GM12878 (cell line): Measurements from ENCODE around the gene EHD1. TPM values are rescaled to one million over a fixed set of nuclear protein-coding genes. Genes with fewer than 3 reads are reported as not detected.

Experiments
- BCL3 ChIP-seq: IDR thresholded peaks from 2 replicates; pipeline ENCODE4 v1.6.1; 2011; ENCODE audit warnings: borderline replicate concordance, low read depth, mild to moderate bottlenecking, moderate library complexity, low read length; ENCODE audit not compliant: insufficient read depth, poor library complexity, severe bottlenecking
- BHLHE40 ChIP-seq, 2 experiments: fragments of 450-650 bp in 1 of 2; IDR thresholded peaks; 2 replicates each; pipeline ENCODE4 v1.6.1; 2011 to 2017; ENCODE audit warnings: low read depth in 2 of 2, borderline replicate concordance in 1 of 2, improper control_type of control experiment in 1 of 2, low read length in 1 of 2, mild to moderate bottlenecking in 1 of 2
- CBX3 ChIP-seq: fragments of 200-600 bp; sonication (generic); IDR thresholded peaks from 2 replicates; pipeline ENCODE4 v1.6.1; 2016; ENCODE audit warnings: low read depth, borderline replicate concordance
- EED ChIP-seq: sonication (generic); IDR thresholded peaks from 2 replicates; pipeline ENCODE4 v1.6.1; 2016; ENCODE audit warnings: antibody characterized with exemption, low read depth
- ELK1 ChIP-seq: IDR thresholded peaks from 2 replicates; pipeline ENCODE4 v1.6.1; 2012; ENCODE audit warnings: low read depth, low read length, improper control_type of control experiment
- HDAC2 ChIP-seq: fragments of 200-600 bp; sonication (generic); IDR thresholded peaks from 2 replicates; pipeline ENCODE4 v1.6.1; 2017
- IKZF1 ChIP-seq: fragments of 450-650 bp; conservative IDR thresholded peaks from 2 replicates; pipeline ENCODE4 v1.6.1; 2017; ENCODE audit warnings: antibody characterized with exemption, mild to moderate bottlenecking
- JUNB ChIP-seq: IDR thresholded peaks from 2 replicates; pipeline ENCODE4 v1.6.1; 2016; ENCODE audit warnings: antibody characterized with exemption, mild to moderate bottlenecking
- LARP7 ChIP-seq: fragments of 450-650 bp; IDR thresholded peaks from 2 replicates; pipeline ENCODE4 v1.6.1; 2017; ENCODE audit warnings: mild to moderate bottlenecking
- MEF2A ChIP-seq: IDR thresholded peaks from 2 replicates; pipeline ENCODE4 v1.6.1; 2011; ENCODE audit warnings: low read depth, mild to moderate bottlenecking, low read length, moderate library complexity; ENCODE audit not compliant: insufficient read depth
- MXI1 ChIP-seq: fragments of 150-350 bp; IDR thresholded peaks from 2 replicates; pipeline ENCODE4 v1.6.1; 2011; ENCODE audit warnings: low read depth, mild to moderate bottlenecking, inconsistent platforms, low read length, improper control_type of control experiment
- PBX3 ChIP-seq: IDR thresholded peaks from 2 replicates; pipeline ENCODE4 v1.6.1; 2011; ENCODE audit warnings: mild to moderate bottlenecking, low read depth, low read length, moderate library complexity; ENCODE audit not compliant: insufficient replicate concordance
- POLR2A ChIP-seq: IDR thresholded peaks from 2 replicates; pipeline ENCODE4 v1.6.1; 2011; ENCODE audit warnings: low read depth, mild to moderate bottlenecking, low read length
- POLR2AphosphoS5 ChIP-seq: IDR thresholded peaks from 2 replicates; pipeline ENCODE4 v1.6.1; 2011; ENCODE audit warnings: mild to moderate bottlenecking, low read length, inconsistent platforms
- RFX5 ChIP-seq: IDR thresholded peaks from 2 replicates; pipeline ENCODE4 v1.6.1; 2011; ENCODE audit warnings: low read depth, low read length, improper control_type of control experiment
- TAF1 ChIP-seq: IDR thresholded peaks from 2 replicates; pipeline ENCODE4 v1.6.1; 2011; ENCODE audit warnings: mild to moderate bottlenecking, low read depth, low read length, borderline replicate concordance
- TCF3 ChIP-seq: IDR thresholded peaks from 2 replicates; pipeline ENCODE4 v1.6.1; 2012; ENCODE audit warnings: low read depth, mild to moderate bottlenecking, low read length, borderline replicate concordance; ENCODE audit not compliant: insufficient read depth
- ZNF24 ChIP-seq: fragments of 450-650 bp; IDR thresholded peaks from 2 replicates; pipeline ENCODE4 v1.6.1; 2017; ENCODE audit warnings: antibody characterized with exemption, mild to moderate bottlenecking
- ZNF274 ChIP-seq: IDR thresholded peaks from one replicate; pipeline ENCODE4 v1.8.0; 2011; ENCODE audit not compliant: insufficient read length, insufficient read depth
- polyA plus RNA-seq, 11 experiments: library from polyadenylated mRNA; depleted of rRNA in 4 of 11; unstranded in 6 of 11; stranded (reverse) in 5 of 11; fragments of >200 nt; fragmentation: Nextera tagmentation in 4 of 11; fragmentation: Illumina TruSeq in 1 of 11; extraction: Ambion mirVana in 4 of 11; extraction: Trizol in 1 of 11; gene quantifications; 1 replicate in 1 of 11; 2 replicates in 10 of 11; pipeline versions ENCODE4 v1.2.1 to v1.2.3, GENCODE V29; 2011 to 2016; ENCODE audit warnings: inconsistent platforms in 2 of 11, missing spikeins in 2 of 11, low read depth in 1 of 11
- total RNA-seq, 4 experiments: library from RNA; depleted of rRNA in 3 of 4; stranded (reverse); fragments of >200 nt in 3 of 4; fragmentation: Illumina TruSeq in 1 of 4; extraction: Trizol in 1 of 4; gene quantifications; 2 replicates each; pipeline versions ENCODE4 v1.2.1 to v1.2.3, GENCODE V29; 2013 to 2021
- TF ChIP-seq, protein P1 (sequence below): fragments of 450-650 bp; IDR thresholded peaks from 2 replicates; pipeline ENCODE4 v1.6.1; 2018; ENCODE audit warnings: mild to moderate bottlenecking, low read depth, moderate library complexity; ENCODE audit not compliant: partially characterized antibody

Gene EHD1
- total and polyA plus RNA-seq, 10 of the 15 experiments (the other 5 are each of a cell fraction or from before 2014, with no cell fraction given), result 1.0 to 165 (median 66.5) TPM

DNA sequence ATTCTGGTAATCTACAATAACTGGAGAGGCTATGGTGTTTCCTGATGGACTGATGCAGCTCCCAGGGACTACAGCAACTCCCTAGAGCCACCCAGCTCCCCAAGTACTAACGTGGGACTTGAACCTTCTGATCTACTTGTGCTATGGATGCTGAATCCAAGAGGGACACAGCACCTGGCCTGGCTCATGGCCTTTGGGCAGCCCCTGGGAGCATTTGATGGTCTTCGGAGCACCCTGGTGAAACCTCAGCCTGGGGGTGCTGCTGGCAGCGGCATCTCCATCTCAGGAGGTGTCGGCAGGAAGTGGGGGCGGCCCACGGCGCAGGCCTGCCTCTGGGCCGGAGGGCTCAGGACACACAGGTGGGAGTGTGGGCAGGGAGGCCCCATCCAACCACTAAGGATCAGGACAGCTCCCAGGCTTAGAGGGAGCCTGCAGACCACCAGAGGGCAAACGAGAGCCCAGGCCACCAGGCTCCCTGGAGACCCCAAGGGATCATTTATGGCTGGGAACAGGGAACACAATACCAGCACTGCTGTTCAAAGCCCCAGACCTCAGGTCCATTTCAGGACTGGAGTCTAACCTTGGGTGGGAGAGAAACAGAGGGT, 8.7 kb downstream of the EHD1 start (continued):
- TF ChIP-seq POLR2AphosphoS5, result peak; percentile 36; the same call in 1 of the 2 replicates
- TF ChIP-seq LARP7, result no peak
- no peak for TF ChIP-seq CBX3
- peak; percentile 63 for TF ChIP-seq IKZF1
- no peak for TF ChIP-seq PBX3
- peak; percentile 14; the same call in 1 of the 2 replicates for TF ChIP-seq POLR2A
- TF ChIP-seq, protein P1, sequence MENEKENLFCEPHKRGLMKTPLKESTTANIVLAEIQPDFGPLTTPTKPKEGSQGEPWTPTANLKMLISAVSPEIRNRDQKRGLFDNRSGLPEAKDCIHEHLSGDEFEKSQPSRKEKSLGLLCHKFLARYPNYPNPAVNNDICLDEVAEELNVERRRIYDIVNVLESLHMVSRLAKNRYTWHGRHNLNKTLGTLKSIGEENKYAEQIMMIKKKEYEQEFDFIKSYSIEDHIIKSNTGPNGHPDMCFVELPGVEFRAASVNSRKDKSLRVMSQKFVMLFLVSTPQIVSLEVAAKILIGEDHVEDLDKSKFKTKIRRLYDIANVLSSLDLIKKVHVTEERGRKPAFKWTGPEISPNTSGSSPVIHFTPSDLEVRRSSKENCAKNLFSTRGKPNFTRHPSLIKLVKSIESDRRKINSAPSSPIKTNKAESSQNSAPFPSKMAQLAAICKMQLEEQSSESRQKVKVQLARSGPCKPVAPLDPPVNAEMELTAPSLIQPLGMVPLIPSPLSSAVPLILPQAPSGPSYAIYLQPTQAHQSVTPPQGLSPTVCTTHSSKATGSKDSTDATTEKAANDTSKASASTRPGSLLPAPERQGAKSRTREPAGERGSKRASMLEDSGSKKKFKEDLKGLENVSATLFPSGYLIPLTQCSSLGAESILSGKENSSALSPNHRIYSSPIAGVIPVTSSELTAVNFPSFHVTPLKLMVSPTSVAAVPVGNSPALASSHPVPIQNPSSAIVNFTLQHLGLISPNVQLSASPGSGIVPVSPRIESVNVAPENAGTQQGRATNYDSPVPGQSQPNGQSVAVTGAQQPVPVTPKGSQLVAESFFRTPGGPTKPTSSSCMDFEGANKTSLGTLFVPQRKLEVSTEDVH, result no peak
- no peak for TF ChIP-seq MXI1
- no peak for TF ChIP-seq RFX5
- no peak for TF ChIP-seq TAF1
- no peak for TF ChIP-seq ZNF24
- no peak for TF ChIP-seq BCL3
- no peak for TF ChIP-seq MEF2A
- TF ChIP-seq ZNF274, result no peak
- 0 out of 2 replicates have a peak, but pooled peaks have one; percentile 11 for TF ChIP-seq EED
- no peak for TF ChIP-seq BHLHE40 (IDR thresholded peaks at IDR 0.05; ENCODE audit: borderline replicate concordance in 1 of 2, low read depth in 2 of 2, low read length in 1 of 2)
- TF ChIP-seq JUNB, result no peak
- no peak for TF ChIP-seq ELK1
- TF ChIP-seq TCF3, result no peak
- no peak for TF ChIP-seq HDAC2
